Measurements from ENCODE around the gene NRF1.

GRCh38 chr7:129575699-129576098, 35.8 kb upstream of the NRF1 start:
- no peak for TF ChIP-seq REST (IDR thresholded peaks at IDR 0.05; ENCODE audit: insufficient read depth in 1 of 2, low read depth in 2 of 2, low read length in 1 of 2)
- no peak for TF ChIP-seq CTCF (IDR thresholded peaks at IDR 0.05)
- no peak for TF ChIP-seq SIN3A (IDR thresholded peaks at IDR 0.05; ENCODE audit: borderline replicate concordance, insufficient read depth, low read depth, low read length)
- TF ChIP-seq POLR2AphosphoS5 (IDR thresholded peaks at IDR 0.05; ENCODE audit: low read depth, low read length) = no peak
